ENCODE results near the gene SFXN5.

DNA sequence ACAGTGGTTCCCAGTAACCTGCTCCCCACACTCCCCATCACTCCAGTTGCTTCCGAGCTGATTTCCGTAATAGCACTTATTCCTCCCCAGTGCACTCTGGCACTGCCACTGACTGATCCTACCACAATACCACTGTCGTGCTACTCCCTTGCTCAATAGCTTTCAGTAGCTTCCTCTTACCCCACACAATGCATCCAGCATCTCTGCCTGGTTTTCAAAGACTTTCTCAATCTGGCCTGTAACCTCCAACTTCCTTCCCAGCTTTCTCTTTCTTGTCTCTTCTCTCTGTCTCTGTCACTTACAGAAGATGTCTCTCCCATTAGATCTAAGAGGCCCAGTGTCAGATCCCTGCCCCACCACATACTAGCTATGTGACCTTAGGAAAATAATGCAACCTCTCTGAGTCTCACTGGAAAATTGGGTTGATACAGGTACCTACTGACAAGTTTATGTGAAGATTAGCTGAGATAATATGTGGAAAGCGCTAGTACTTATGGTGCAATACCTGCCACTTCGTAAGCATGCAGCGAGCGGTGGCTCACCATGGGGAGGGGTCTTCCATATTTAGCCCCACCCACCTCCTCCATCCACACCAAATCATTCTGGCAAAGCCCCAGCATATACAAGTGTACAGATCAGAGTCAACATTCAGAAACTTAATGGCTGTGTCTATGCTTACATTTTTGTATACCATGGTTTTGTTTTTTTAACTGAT is 36.7 kb downstream of the SFXN5 start:
- TF ChIP-seq CTCF (conservative IDR thresholded peaks at IDR 0.05 in 1 of 2, IDR thresholded peaks at IDR 0.05 in 1 of 2; ENCODE audit: extremely low read depth in 1 of 2, insufficient read depth in 1 of 2, low read depth in 1 of 2, low read length in 2 of 2): no peak
- TF ChIP-seq EZH2 (IDR thresholded peaks at IDR 0.05; ENCODE audit: borderline replicate concordance, low read length): no peak
